GM10266 (cell line): ENCODE results near the gene KMT2E.

Experiments used
- DNase-seq: peaks from one replicate; pipeline ENCODE4 v3.0.0; 2012; ENCODE audit errors: extremely low spot score
- TF ChIP-seq, protein P1 (sequence below): IDR thresholded peaks from 2 replicates; pipeline ENCODE4 v1.5.1; 2012; ENCODE audit warnings: mild to moderate bottlenecking, low read depth; ENCODE audit not compliant: control insufficient read depth, insufficient read depth; ENCODE audit errors: missing control alignments

Gene KMT2E

GRCh38 chr7:105032553-105033214 is 18.7 kb downstream of the KMT2E start:
- DNase-seq = no peak

DNA sequence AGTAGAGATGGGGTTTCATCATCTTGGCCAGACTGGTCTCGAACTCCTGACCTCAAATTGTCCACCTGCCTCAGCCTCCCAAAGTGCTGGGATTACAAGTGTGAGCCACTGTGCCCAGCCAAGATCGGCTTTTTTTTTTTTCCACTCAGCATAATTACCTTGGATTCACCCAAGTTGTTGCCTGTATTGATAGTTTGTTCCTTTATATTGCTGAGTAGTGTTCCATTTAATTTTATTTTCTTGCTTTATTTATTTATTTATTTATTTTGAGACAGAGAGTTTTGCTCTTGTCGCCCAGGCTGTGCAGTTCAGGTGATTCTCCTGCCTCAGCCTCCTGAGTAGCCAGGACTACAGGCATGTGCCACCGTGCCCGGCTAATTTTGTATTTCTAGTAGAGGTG is 21.3 kb downstream of the KMT2E start:
- DNase-seq = no peak
- TF ChIP-seq, protein P1, sequence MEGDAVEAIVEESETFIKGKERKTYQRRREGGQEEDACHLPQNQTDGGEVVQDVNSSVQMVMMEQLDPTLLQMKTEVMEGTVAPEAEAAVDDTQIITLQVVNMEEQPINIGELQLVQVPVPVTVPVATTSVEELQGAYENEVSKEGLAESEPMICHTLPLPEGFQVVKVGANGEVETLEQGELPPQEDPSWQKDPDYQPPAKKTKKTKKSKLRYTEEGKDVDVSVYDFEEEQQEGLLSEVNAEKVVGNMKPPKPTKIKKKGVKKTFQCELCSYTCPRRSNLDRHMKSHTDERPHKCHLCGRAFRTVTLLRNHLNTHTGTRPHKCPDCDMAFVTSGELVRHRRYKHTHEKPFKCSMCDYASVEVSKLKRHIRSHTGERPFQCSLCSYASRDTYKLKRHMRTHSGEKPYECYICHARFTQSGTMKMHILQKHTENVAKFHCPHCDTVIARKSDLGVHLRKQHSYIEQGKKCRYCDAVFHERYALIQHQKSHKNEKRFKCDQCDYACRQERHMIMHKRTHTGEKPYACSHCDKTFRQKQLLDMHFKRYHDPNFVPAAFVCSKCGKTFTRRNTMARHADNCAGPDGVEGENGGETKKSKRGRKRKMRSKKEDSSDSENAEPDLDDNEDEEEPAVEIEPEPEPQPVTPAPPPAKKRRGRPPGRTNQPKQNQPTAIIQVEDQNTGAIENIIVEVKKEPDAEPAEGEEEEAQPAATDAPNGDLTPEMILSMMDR = no peak

More at GRCh38 chr7:105032553-105033214, 18.7 kb downstream of the KMT2E start:
- TF ChIP-seq, protein P1 = no peak

- no peak for DNase-seq
- TF ChIP-seq, protein P1 = no peak
These were observed 22.5 kb downstream of the KMT2E start for GRCh38 chr7:105036217-105037168.

DNA sequence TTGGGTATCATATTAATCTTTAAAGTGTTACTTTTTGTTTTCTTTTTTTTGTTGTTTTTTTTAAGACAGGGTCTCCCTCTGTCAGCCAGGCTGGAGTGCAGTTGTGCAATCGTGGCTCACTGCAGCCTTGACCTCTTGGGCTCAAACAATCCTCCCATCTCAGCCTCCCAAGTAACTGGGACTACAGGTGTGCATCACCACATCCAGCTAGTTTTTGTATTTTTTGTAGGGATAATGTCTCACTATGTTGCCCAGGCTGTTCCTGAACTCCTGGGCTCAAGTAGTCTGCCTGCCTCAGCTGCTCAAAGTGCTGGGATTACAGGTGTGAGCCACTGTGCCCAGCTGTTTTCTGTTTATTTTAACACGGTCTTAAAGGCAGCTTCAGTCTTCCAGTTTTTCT is 23.3 kb downstream of the KMT2E start:
- DNase-seq = no peak
- TF ChIP-seq, protein P1 = no peak

- DNase-seq = no peak
- TF ChIP-seq, protein P1 = no peak
These were observed 30.6 kb downstream of the KMT2E start for GRCh38 chr7:105044449-105045070.

DNA sequence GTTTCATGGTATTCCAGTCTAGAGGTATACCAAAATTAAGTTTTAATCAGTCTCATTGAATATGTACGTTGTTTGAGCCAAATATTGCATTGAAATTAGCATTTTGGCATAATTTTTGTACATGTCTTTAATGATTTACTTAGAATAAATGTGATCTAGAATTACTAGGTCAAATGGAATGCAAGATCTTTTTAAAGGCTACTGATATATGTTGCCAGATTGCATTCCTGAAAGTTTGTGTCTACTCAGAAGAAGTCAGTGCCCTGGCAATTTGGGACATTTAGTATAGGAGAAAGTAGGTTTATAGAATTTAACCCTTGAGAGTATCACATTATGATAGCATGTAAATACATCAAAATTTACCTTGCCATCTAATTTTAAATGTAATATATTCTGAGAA is 32.4 kb downstream of the KMT2E start:
- no peak for DNase-seq
- TF ChIP-seq, protein P1 = no peak
